ENCODE data around the gene THSD7B. TPM values are rescaled to one million over a fixed set of nuclear protein-coding genes. Genes with fewer than 3 reads are reported as not detected.
A peak's percentile ranks its signal among the peaks of the same experiment; 100 is the strongest.

Gene THSD7B
- total and polyA plus RNA-seq, 10 of the 15 experiments (the other 5 are each of a cell fraction or from before 2014, with no cell fraction given): 0.03 to 0.56 (median 0.28) TPM

- H3K27ac ChIP-seq (ENCODE audit: control insufficient read depth, insufficient read depth): no peak overlapping the region
- no peak overlapping the region for H3K9ac ChIP-seq (ENCODE audit: control insufficient read depth, insufficient read depth, low read length)
- no peaks in the 10 kb centered on the region for H3K4me1 ChIP-seq (ENCODE audit: control insufficient read depth, insufficient read depth, low read length)
- intact Hi-C loops (cut with micrococcal nuclease; ENCODE audit: unreplicated experiment) (no loop called here), in situ Hi-C loops (cut with MboI) (no loop called here)
- no peak for DNase-seq (ENCODE audit: low read depth, low spot score)
- H2AFZ ChIP-seq (ENCODE audit: control insufficient read depth, low read depth, low read length): no peak overlapping the region
- no peaks in the 10 kb centered on the region for H3K9me3 ChIP-seq (replicated peaks; ENCODE audit: control insufficient read depth, insufficient read depth, low read length)
- RAD21 ChIA-PET (ENCODE audit: unreplicated experiment): interaction anchor here (1.0 kb wide), 1 partner anchor 13 kb away, joined by 3 read pairs; no protein-coding TSS in a partner anchor
- no peak overlapping the region for H3K4me2 ChIP-seq (ENCODE audit: control insufficient read depth, insufficient read depth)
- no peaks in the 10 kb centered on the region for H3K27me3 ChIP-seq (replicated peaks in 1 of 2; ENCODE audit: control insufficient read depth in 2 of 2, insufficient read depth in 2 of 2, low read length in 1 of 2)
- no peaks in the 10 kb centered on the region for H3K79me2 ChIP-seq (ENCODE audit: control insufficient read depth, insufficient read depth, low read length)
- FAIRE-seq: no peak
- no peaks in the 10 kb centered on the region for H3K36me3 ChIP-seq (ENCODE audit: control insufficient read depth in 2 of 2, insufficient read depth in 2 of 2, low read length in 1 of 2)
- POLR2A ChIA-PET: no interaction called here
- no peak for TF ChIP-seq BCL11A (IDR thresholded peaks at IDR 0.05; ENCODE audit: low read depth, low read length)
- TF ChIP-seq STAT1 (conservative IDR thresholded peaks at IDR 0.05): no peak
- TF ChIP-seq E2F8 (IDR thresholded peaks at IDR 0.05; ENCODE audit: low read depth, partially characterized antibody): no peak
- no peak for TF ChIP-seq ZNF592 (IDR thresholded peaks at IDR 0.05)
- TF ChIP-seq ELK1 (IDR thresholded peaks at IDR 0.05; ENCODE audit: low read depth, low read length): no peak
- TF ChIP-seq PAX5 (IDR thresholded peaks at IDR 0.05; ENCODE audit: borderline replicate concordance, low read depth, low read length): no peak
- TF ChIP-seq NRF1 (conservative IDR thresholded peaks at IDR 0.05; ENCODE audit: low read depth, low read length): no peak
- no peak for TF ChIP-seq ATF3 (IDR thresholded peaks at IDR 0.05; ENCODE audit: borderline replicate concordance, extremely low read depth, low read depth, low read length)
- no peak overlapping the region for H3K4me3 ChIP-seq
- SMC1A ChIA-PET (ENCODE audit: uncharacterized antibody, unreplicated experiment): interaction anchor here (0.6 to 3.8 kb wide), 9 partner anchors 10 to 169 kb away, joined by 3 to 31 read pairs (median 3); no protein-coding TSS in a partner anchor
- peak; percentile 25 for ATAC-seq
- CTCF ChIA-PET: interaction anchor here (1.0 to 1.2 kb wide), 3 partner anchors 9 to 35 kb away, joined by 3 to 4 read pairs (median 3); no protein-coding TSS in a partner anchor
- no peaks in the 10 kb centered on the region for H4K20me1 ChIP-seq (ENCODE audit: control insufficient read depth, insufficient read depth)
- WGBS (ENCODE audit: insufficient coverage, insufficient replicate concordance, low lambda C conversion rate, missing lambda C conversion rate): 28% methylated on average over 2 of the region's 2 CpGs
- no TSS peak for BruUV-seq (replicated peaks)
Observed at GRCh38 chr2:137208431-137208891, 443.1 kb downstream of the THSD7B start.
